Uterus (tissue), 2 donors: Measurements from ENCODE around the gene CLOCK.

Source experiments
- POLR2A ChIP-seq, 2 donors: fragments of 450-650 bp; IDR thresholded peaks; one replicate each; pipeline ENCODE4 v1.6.1; 2016; ENCODE audit warnings: antibody characterized with exemption in 2 of 2, mild to moderate bottlenecking in 1 of 2, moderate library complexity in 1 of 2
- TF ChIP-seq, protein P1 (sequence below), 4 experiments: fragments of 200-600 bp in 2 of 4; fragments of 450-650 bp in 2 of 4; sonication (generic) in 2 of 4; IDR thresholded peaks; one replicate each; pipeline ENCODE4 v1.5.1; 2016 to 2019; ENCODE audit warnings: antibody characterized with exemption in 4 of 4, mild to moderate bottlenecking in 2 of 4, moderate library complexity in 1 of 4

DNA sequence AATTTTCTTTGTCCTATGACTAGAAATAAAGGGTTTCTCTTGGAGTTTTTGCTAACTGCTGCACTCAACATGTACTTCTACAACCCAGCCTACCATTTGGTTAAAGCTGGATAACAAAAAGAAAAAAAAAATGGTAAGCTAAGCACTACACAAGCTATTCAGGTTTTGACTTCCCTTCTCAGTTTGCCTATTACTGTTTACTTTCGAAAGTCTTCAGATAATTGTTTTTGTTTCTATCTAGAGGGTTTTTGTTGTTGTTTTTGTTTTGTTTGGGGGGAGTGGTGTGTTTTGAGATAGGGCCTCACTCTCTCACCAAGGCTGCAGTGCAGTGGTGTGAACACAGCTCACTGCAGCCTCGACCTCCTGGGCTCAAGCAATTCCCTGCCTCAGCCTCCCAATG is 46.6 kb downstream of the CLOCK start:
- TF ChIP-seq, protein P1, sequence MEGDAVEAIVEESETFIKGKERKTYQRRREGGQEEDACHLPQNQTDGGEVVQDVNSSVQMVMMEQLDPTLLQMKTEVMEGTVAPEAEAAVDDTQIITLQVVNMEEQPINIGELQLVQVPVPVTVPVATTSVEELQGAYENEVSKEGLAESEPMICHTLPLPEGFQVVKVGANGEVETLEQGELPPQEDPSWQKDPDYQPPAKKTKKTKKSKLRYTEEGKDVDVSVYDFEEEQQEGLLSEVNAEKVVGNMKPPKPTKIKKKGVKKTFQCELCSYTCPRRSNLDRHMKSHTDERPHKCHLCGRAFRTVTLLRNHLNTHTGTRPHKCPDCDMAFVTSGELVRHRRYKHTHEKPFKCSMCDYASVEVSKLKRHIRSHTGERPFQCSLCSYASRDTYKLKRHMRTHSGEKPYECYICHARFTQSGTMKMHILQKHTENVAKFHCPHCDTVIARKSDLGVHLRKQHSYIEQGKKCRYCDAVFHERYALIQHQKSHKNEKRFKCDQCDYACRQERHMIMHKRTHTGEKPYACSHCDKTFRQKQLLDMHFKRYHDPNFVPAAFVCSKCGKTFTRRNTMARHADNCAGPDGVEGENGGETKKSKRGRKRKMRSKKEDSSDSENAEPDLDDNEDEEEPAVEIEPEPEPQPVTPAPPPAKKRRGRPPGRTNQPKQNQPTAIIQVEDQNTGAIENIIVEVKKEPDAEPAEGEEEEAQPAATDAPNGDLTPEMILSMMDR (IDR thresholded peaks at IDR 0.05), result no peak
- TF ChIP-seq POLR2A (IDR thresholded peaks at IDR 0.05), result no peak
